Astrocyte of the spinal cord (primary cell): ENCODE data around the gene SEMA3C.

Experiments
- DNase-seq: peaks from one replicate; pipeline ENCODE4 v3.0.0; 2011; ENCODE audit warnings: low read depth, low spot score
- H3K4me3 ChIP-seq: 2 replicates; pipeline ENCODE4 v1.5.1; 2011; ENCODE audit warnings: low read depth, mild to moderate bottlenecking, low read length, moderate library complexity
- in situ Hi-C: cut with HindIII; loops from 2 replicates; pipeline ENCODE4 v1.10.0; 2017; ENCODE audit warnings: low sequenced_read_pairs
- TF ChIP-seq, protein P1 (sequence below): IDR thresholded peaks from 2 replicates; pipeline ENCODE4 v1.5.1; 2012; ENCODE audit warnings: low read depth, mild to moderate bottlenecking, low read length, inconsistent platforms

The SEMA3C gene

DNA sequence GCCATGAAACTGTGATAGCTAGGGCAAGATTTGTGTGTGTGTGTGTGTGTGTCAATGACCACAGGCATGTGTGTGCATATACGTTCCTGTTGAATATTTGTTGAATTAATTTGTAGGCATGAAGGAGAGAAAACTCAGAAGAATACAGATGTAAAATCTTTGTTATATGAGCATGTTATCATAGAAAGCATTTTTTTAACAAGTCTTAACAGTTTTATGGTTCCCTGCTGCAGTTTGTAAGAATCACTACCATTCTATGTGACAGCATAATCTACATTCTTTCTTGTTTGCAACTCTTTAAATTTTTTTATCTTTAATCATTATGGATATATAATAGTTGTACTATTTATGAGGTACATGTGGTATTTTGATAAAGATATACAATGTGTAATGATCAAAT is 150.1 kb downstream of the SEMA3C start:
- in situ Hi-C loops: no loop called here
- TF ChIP-seq, protein P1, sequence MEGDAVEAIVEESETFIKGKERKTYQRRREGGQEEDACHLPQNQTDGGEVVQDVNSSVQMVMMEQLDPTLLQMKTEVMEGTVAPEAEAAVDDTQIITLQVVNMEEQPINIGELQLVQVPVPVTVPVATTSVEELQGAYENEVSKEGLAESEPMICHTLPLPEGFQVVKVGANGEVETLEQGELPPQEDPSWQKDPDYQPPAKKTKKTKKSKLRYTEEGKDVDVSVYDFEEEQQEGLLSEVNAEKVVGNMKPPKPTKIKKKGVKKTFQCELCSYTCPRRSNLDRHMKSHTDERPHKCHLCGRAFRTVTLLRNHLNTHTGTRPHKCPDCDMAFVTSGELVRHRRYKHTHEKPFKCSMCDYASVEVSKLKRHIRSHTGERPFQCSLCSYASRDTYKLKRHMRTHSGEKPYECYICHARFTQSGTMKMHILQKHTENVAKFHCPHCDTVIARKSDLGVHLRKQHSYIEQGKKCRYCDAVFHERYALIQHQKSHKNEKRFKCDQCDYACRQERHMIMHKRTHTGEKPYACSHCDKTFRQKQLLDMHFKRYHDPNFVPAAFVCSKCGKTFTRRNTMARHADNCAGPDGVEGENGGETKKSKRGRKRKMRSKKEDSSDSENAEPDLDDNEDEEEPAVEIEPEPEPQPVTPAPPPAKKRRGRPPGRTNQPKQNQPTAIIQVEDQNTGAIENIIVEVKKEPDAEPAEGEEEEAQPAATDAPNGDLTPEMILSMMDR: no peak
- no peak overlapping the region for H3K4me3 ChIP-seq
- no peak for DNase-seq

DNA sequence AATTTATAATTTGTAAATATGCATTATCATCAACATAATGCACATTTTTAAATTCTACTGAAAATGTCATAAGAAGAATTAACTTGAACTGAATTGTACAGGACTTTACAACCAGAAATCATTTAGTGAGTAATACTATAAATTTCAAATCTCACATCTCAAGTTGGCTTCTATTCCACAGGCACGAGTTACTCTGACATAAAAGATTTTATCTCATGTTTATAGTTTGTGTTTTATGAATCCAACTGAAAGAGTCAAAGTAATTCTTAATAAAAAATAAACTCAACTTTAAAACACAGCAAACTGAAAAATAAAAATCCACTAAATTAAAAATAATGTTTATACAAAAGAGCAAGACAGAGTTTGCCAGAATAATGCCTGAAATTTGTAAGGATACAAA is 151.2 kb downstream of the SEMA3C start:
- no peak overlapping the region for H3K4me3 ChIP-seq
- in situ Hi-C loops: no loop called here
- TF ChIP-seq, protein P1: no peak
- no peak for DNase-seq

DNA sequence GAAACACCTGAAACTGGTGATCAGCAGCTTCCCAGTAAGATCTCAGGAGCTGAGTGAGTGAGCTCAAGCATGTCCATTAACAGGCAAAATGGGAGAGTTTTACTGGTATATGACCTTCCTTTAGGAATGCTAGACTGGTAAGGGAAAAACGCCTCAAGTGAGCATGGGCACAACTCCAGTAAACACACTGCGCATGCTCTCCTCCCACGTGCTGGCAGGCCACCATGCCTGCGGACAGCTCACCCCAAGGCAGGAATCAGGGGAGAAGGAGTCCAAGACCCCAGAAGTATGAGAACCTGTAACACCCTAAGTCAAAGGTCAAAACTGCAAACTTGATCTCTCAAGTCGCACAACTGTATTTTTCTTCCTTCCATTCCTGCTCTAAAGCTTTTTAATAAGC is 152.1 kb downstream of the SEMA3C start:
- in situ Hi-C loops: no loop called here
- TF ChIP-seq, protein P1: no peak
- H3K4me3 ChIP-seq: no peak overlapping the region
- DNase-seq: no peak

- in situ Hi-C loops: no loop called here
- TF ChIP-seq, protein P1: no peak
- no peak for DNase-seq
Observed at GRCh38 chr7:80764132-80764531, 154.7 kb downstream of the SEMA3C start.

DNA sequence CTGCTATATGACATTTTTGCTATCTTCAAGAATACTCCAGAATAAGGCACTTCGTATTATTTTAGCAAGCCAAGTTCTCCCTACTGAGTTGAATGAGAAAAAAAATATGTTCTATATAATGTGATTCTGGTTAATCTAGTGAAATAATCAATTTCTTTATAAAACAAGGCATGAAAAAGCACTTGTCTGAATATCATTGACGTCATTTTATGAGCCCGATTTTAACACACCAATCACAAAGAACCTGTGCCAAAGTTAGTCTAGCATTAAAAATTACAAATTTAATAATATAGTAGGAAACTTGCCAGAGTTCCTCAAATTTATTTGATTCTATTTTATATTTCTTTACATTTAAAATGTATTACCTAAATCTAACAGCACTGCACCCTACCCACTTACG is 155.1 kb downstream of the SEMA3C start:
- in situ Hi-C loops: no loop called here

More at GRCh38 chr7:80764132-80764531, 154.7 kb downstream of the SEMA3C start:
- H3K4me3 ChIP-seq: no peak overlapping the region

GRCh38 chr7:80763289-80763688 is 155.6 kb downstream of the SEMA3C start:
- TF ChIP-seq, protein P1: no peak
- H3K4me3 ChIP-seq: no peak overlapping the region
- in situ Hi-C loops: no loop called here
- DNase-seq: no peak

More for the DNA sequence above, 155.1 kb downstream of the SEMA3C start:
- H3K4me3 ChIP-seq: no peak overlapping the region
- DNase-seq: no peak
- TF ChIP-seq, protein P1: no peak

DNA sequence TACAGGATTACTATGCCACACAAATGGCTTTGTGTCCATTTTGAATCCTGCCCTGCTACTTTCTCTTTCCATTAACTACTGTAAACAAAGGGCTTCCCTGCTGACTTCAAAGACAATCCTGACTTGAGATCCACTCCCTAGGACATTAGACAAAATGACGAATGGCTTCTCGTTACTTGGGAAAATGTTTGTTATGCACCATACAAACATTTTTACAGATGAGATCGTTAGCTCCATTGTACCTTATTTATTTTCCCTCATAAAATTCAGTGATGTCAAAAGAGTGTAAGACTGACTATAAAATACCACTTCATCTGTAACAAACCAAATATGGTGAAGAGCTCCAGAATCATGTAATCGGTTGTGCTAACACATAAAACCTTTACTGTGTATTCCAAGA is 158.6 kb downstream of the SEMA3C start:
- TF ChIP-seq, protein P1: no peak
- in situ Hi-C loops: no loop called here
- DNase-seq: peak; percentile 60

More for the DNA sequence above, 158.6 kb downstream of the SEMA3C start:
- no peak overlapping the region for H3K4me3 ChIP-seq
